ENCODE data around the gene MIOS. TPM values are rescaled to one million over a fixed set of nuclear protein-coding genes. Genes with fewer than 3 reads are reported as not detected.

MIOS gene
- total RNA-seq, 1 experiment from 2014 or later: 18.6 TPM

- Histone ChIP-seq H2AFZ (ENCODE audit: low read length) (no peak overlapping the region), H3K9ac (ENCODE audit: low read length) (no peak overlapping the region), H3F3A (ENCODE audit: low read length, unreplicated experiment) (no peaks in the 10 kb centered on the region), H4K20me1 (ENCODE audit: low read length) (no peaks in the 10 kb centered on the region), H3K27me3 (ENCODE audit: low read length) (no peaks in the 10 kb centered on the region), H3K79me2 (ENCODE audit: low read length) (no peaks in the 10 kb centered on the region), H3K9me3 (ENCODE audit: low read length) (no peaks in the 10 kb centered on the region), H3K4me2 (ENCODE audit: low read length) (no peak overlapping the region), H3K27ac (ENCODE audit: low read length) (no peak overlapping the region), H3K4me1 (ENCODE audit: insufficient read depth, low read length) (peaks cover 9% of the 10 kb centered on the region), H3K4me3 (ENCODE audit: low read length) (no peak overlapping the region), H3K9me2 (replicated peaks; ENCODE audit: low read length) (no peaks in the 10 kb centered on the region), H3K36me3 (ENCODE audit: low read depth, low read length) (no peaks in the 10 kb centered on the region)
- ChIA-PET CTCF (no interaction called here), POLR2A (ENCODE audit: unreplicated experiment) (no interaction called here)
- ATAC-seq: no peak
- BruUV-seq (replicated peaks): no TSS peak
- TF ChIP-seq EZH2phosphoT487 (IDR thresholded peaks at IDR 0.05; ENCODE audit: borderline replicate concordance, low read length) (no peak), EZH2 (IDR thresholded peaks at IDR 0.05; ENCODE audit: low read length, unreplicated experiment) (no peak)
- TF ChIP-seq, protein P1, sequence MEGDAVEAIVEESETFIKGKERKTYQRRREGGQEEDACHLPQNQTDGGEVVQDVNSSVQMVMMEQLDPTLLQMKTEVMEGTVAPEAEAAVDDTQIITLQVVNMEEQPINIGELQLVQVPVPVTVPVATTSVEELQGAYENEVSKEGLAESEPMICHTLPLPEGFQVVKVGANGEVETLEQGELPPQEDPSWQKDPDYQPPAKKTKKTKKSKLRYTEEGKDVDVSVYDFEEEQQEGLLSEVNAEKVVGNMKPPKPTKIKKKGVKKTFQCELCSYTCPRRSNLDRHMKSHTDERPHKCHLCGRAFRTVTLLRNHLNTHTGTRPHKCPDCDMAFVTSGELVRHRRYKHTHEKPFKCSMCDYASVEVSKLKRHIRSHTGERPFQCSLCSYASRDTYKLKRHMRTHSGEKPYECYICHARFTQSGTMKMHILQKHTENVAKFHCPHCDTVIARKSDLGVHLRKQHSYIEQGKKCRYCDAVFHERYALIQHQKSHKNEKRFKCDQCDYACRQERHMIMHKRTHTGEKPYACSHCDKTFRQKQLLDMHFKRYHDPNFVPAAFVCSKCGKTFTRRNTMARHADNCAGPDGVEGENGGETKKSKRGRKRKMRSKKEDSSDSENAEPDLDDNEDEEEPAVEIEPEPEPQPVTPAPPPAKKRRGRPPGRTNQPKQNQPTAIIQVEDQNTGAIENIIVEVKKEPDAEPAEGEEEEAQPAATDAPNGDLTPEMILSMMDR (conservative IDR thresholded peaks at IDR 0.05; ENCODE audit: low read depth, low read length): no peak
- no peak for DNase-seq
- intact Hi-C loops (cut with micrococcal nuclease): no loop called here
Observed at GRCh38 chr7:7527047-7527446, 39.6 kb upstream of the MIOS start.

- DNase-seq (peak; percentile 58), ATAC-seq (peak; percentile 99)
- BruUV-seq (replicated peaks): no TSS peak
- H4K20me1 ChIP-seq (ENCODE audit: low read length): no peaks in the 10 kb centered on the region
- H3K9ac ChIP-seq (ENCODE audit: low read length): no peak overlapping the region
- H3K27me3 ChIP-seq (ENCODE audit: low read length): no peaks in the 10 kb centered on the region
- H3K9me2 ChIP-seq (replicated peaks; ENCODE audit: low read length): no peaks in the 10 kb centered on the region
- POLR2A ChIA-PET (ENCODE audit: unreplicated experiment): no interaction called here
- CTCF ChIA-PET: interaction anchor here (0.7 kb wide), 1 partner anchor 149 kb away, joined by 5 read pairs; no protein-coding TSS in a partner anchor
- H3K4me1 ChIP-seq (ENCODE audit: insufficient read depth, low read length): peaks cover 9% of the 10 kb centered on the region
- H3K9me3 ChIP-seq (ENCODE audit: low read length): no peaks in the 10 kb centered on the region
- no peaks in the 10 kb centered on the region for H3K36me3 ChIP-seq (ENCODE audit: low read depth, low read length)
- H2AFZ ChIP-seq (ENCODE audit: low read length): peak overlapping the region; percentile 25; the same call in 1 of the 2 replicates
- H3F3A ChIP-seq (ENCODE audit: low read length, unreplicated experiment): no peaks in the 10 kb centered on the region
- H3K4me3 ChIP-seq (ENCODE audit: low read length): no peak overlapping the region
- no peaks in the 10 kb centered on the region for H3K79me2 ChIP-seq (ENCODE audit: low read length)
- intact Hi-C loops (cut with micrococcal nuclease): no loop called here
- no peak overlapping the region for H3K27ac ChIP-seq (ENCODE audit: low read length)
- peak overlapping the region; percentile 46 for H3K4me2 ChIP-seq (ENCODE audit: low read length)
- TF ChIP-seq, protein P1 (conservative IDR thresholded peaks at IDR 0.05; ENCODE audit: low read depth, low read length): no peak
- TF ChIP-seq EZH2phosphoT487 (IDR thresholded peaks at IDR 0.05; ENCODE audit: borderline replicate concordance, low read length): no peak
- TF ChIP-seq EZH2 (IDR thresholded peaks at IDR 0.05; ENCODE audit: low read length, unreplicated experiment): no peak
Observed at GRCh38 chr7:7529328-7529727, 37.4 kb upstream of the MIOS start.

GRCh38 chr7:7533831-7534430 lies 32.8 kb upstream of the MIOS start:
- no peak overlapping the region for H2AFZ ChIP-seq (ENCODE audit: low read length)
- no peaks in the 10 kb centered on the region for H3K36me3 ChIP-seq (ENCODE audit: low read depth, low read length)
- H4K20me1 ChIP-seq (ENCODE audit: low read length): no peaks in the 10 kb centered on the region
- intact Hi-C loops (cut with micrococcal nuclease): no loop called here
- H3K9me2 ChIP-seq (replicated peaks; ENCODE audit: low read length): no peaks in the 10 kb centered on the region
- no peaks in the 10 kb centered on the region for H3K27me3 ChIP-seq (ENCODE audit: low read length)
- no peak overlapping the region for H3K4me3 ChIP-seq (ENCODE audit: low read length)
- no peaks in the 10 kb centered on the region for H3F3A ChIP-seq (ENCODE audit: low read length, unreplicated experiment)
- ChIA-PET CTCF (no interaction called here), POLR2A (ENCODE audit: unreplicated experiment) (no interaction called here)
- H3K79me2 ChIP-seq (ENCODE audit: low read length): no peaks in the 10 kb centered on the region
- H3K4me2 ChIP-seq (ENCODE audit: low read length): no peak overlapping the region
- H3K4me1 ChIP-seq (ENCODE audit: insufficient read depth, low read length): peaks cover 15% of the 10 kb centered on the region
- H3K9ac ChIP-seq (ENCODE audit: low read length): no peak overlapping the region
- no peak overlapping the region for H3K27ac ChIP-seq (ENCODE audit: low read length)
- no peak for ATAC-seq
- TF ChIP-seq EZH2phosphoT487 (IDR thresholded peaks at IDR 0.05; ENCODE audit: borderline replicate concordance, low read length) (no peak), EZH2 (IDR thresholded peaks at IDR 0.05; ENCODE audit: low read length, unreplicated experiment) (no peak)
- TF ChIP-seq, protein P1 (conservative IDR thresholded peaks at IDR 0.05; ENCODE audit: low read depth, low read length): no peak
- DNase-seq: no peak
- BruUV-seq (replicated peaks): no TSS peak
- H3K9me3 ChIP-seq (ENCODE audit: low read length): no peaks in the 10 kb centered on the region
